Frontal cortex (tissue), 4 donors: ENCODE results near the gene MPZ. TPM values are rescaled to one million over a fixed set of nuclear protein-coding genes. Genes with fewer than 3 reads are reported as not detected.

ENCODE experiments used
- DNase-seq, 2 donors: peaks; one replicate each; pipeline ENCODE4 v3.0.0; 2012; ENCODE audit warnings: low spot score in 2 of 2
- FAIRE-seq: peaks from 2 replicates; lab custom pipeline; 2012; peaks lifted over from hg19 to GRCh38; lab: Jason Lieb, UNC
- total RNA-seq: library from RNA; depleted of rRNA; stranded (reverse); fragments of >200 nt; gene quantifications from one replicate; pipeline ENCODE4 v1.2.3, GENCODE V29; 2014
- donor health status: control.
- donor health status: control.
- donor health status: control.

Gene MPZ
- total RNA-seq, 1 donor from 2014 or later: 1.6 TPM

GRCh38 chr1:161304927-161305866, 4.6 kb downstream of the MPZ start:
- FAIRE-seq: no peak
- DNase-seq: no peak

DNA sequence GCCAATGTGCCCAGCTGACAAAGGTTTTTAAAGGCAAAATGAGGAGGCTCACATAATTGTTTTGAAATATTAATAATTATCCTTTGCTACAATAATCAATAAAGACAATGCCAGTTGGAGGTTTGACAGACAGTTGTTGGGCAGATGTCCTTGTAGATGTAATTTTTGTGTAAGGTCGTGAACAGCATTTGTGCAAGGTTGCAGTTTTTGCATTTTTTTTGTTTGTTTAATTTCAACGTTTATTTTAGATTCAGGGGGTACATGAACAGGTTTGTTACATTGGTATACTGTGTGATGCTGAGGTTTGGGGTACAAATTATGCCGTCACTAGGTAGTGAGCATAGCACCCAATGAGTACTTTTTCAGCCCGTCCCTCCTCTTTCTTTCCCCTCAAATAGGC, 9.3 kb downstream of the MPZ start:
- no peak for FAIRE-seq
- no peak for DNase-seq

- FAIRE-seq: no peak
Observed at GRCh38 chr1:161299347-161299746, 10.4 kb downstream of the MPZ start.

GRCh38 chr1:161298116-161298515, 11.7 kb downstream of the MPZ start:
- FAIRE-seq: no peak

More at GRCh38 chr1:161299347-161299746, 10.4 kb downstream of the MPZ start:
- DNase-seq: no peak

DNA sequence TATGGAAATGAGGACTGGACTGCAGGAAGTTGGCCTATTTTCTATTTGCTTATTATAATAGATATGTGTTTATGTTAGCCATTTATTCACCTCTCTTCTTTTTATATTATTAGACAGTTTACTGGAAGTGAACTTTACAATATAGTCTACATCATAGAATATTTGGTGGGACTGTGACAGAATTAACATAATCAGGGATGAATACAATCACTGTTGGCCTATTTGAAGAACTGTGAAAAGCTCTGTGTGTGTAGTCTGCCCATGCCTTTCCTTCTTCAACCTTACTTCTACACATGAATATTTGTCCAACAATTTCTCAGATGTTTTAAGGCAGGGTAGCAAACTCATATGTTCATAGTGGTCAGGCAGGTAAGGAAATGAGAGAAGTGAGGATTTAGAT, 12.4 kb downstream of the MPZ start:
- no peak for FAIRE-seq
- DNase-seq: no peak

More at GRCh38 chr1:161298116-161298515, 11.7 kb downstream of the MPZ start:
- no peak for DNase-seq

GRCh38 chr1:161290779-161291178, 19.0 kb downstream of the MPZ start:
- DNase-seq (no peak), FAIRE-seq (no peak)

- FAIRE-seq: no peak
Observed at GRCh38 chr1:161287482-161288054, 22.2 kb downstream of the MPZ start.

DNA sequence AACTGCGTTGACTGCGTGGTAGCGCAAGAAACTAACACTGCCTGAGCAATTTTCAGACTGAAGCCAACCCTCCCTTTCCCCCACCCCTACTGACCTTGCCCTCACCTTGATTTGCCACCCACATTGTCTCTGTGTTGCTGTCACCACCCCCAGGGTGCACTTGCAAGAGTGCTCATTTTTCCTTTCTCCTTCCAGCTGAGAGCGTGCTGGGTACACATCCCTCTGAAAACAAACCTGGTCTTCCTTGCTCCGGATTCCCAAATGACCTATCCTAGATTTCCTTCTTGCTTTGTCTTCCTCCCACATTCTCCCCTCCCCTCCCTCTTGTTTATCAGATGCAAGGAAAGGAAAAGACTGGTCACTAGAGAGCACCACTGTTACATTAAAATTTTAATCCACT, 24.2 kb downstream of the MPZ start:
- FAIRE-seq (no peak), DNase-seq (no peak)

More at GRCh38 chr1:161287482-161288054, 22.2 kb downstream of the MPZ start:
- no peak for DNase-seq

GRCh38 chr1:161285113-161285512, 24.7 kb downstream of the MPZ start:
- DNase-seq: no peak
- no peak for FAIRE-seq

DNA sequence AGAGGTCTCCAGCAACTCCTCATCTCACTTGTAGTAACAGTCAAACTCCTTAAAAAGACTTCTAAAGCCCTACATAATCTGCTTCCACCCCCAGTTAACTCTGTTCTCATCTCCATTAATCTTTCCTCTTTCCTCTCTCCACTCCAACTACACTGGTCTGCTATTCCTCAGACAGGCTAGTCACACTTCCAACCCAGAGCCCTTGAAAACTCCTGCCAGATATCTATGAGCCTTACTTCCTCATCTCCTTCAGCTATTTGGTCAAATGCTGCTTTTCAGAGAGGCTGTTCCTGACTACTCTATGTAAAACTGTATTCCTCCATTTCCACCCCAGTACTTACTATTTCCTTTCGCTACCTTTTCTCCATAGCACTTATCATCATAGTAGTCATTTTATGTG, 26.8 kb downstream of the MPZ start:
- no peak for DNase-seq
- FAIRE-seq: no peak

- FAIRE-seq (no peak), DNase-seq (no peak)
Observed at GRCh38 chr1:161274874-161275273, 34.9 kb downstream of the MPZ start.

- FAIRE-seq (no peak), DNase-seq (no peak)
Observed at GRCh38 chr1:161273402-161273801, 36.4 kb downstream of the MPZ start.

- DNase-seq: no peak
Observed at GRCh38 chr1:161267321-161267720, 42.4 kb downstream of the MPZ start.

GRCh38 chr1:161266836-161267235, 42.9 kb downstream of the MPZ start:
- DNase-seq: no peak
- no peak for FAIRE-seq

More at GRCh38 chr1:161267321-161267720, 42.4 kb downstream of the MPZ start:
- no peak for FAIRE-seq

GRCh38 chr1:161266202-161266601, 43.6 kb downstream of the MPZ start:
- FAIRE-seq (no peak), DNase-seq (no peak)

DNA sequence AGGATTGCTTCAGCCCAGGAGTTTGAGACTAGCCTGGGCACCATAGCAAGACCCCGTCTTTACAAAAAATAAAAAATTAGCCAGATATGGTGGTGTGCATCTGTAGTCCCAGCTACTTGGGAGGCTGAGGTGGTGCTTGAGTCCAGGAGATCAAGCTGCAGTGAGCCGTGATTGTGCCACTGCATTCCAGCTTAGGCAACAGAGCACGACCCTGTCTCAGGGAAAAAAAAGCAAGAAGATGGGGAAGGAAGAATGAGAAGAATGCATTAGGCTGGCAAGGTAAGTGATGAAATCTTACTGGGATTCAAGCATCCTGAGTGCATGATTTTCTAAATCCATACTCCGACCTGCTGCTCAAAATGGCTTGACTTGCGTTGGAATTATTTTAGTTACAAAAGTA, 44.5 kb downstream of the MPZ start:
- no peak for DNase-seq
- FAIRE-seq: no peak

DNA sequence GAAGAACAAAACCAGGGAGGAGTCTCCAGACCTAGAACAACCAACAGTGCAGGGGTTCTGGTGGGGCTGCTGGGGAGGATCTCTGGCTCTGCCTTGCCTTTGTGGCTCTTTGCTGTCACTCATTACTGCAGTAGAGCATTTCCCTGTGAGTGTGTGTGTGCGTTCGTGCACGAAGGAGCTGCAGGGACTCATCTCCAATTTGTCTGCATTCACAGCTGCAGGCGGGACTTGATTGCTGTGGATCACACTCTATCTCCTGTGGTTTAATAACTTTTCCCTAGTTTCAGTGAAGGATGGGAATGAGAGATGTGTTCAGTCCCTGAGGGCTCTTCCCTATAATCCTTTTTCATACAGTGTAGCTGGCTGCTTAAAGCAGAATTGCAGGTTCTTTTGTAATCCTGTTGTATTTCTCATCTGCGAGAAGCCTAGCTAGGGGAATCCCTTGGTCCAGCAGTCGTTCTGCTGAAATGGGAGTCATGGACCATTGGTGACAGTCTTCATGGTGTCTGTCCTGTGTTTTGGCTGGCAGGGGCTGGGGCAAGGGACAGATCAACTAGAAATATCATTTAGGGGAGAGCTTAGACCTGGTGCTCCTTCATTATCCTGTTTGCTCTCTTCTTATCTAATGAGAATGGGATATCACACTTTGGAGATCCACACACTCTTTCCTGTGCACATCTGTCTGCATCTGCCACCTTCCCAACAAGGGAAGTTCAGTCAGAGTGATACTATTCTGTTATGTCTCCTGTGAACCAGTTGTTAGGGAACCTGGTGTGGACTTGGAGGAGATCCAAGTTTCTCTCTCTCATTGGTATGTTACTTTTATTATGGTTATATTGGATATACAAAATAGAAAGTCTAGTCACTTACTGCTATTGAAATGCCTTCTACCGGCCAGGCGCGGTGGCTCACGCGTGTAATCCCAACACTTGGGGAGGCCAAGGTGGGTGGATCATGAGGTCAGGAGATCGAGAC, 48.2 kb downstream of the MPZ start:
- FAIRE-seq (no peak), DNase-seq (no peak)

- no peak for FAIRE-seq
- no peak for DNase-seq
Observed at GRCh38 chr1:161260376-161261260, 49.1 kb downstream of the MPZ start.

GRCh38 chr1:161259765-161260164, 50.0 kb downstream of the MPZ start:
- FAIRE-seq (no peak), DNase-seq (no peak)
